HL-60 (cell line): ENCODE results near the gene STX10.

ENCODE experiments used
- DNase-seq, 2 experiments: peaks; one replicate each; pipeline ENCODE4 v3.0.0-alpha.2; 2010 to 2020; ENCODE audit warnings: low read depth in 1 of 2, low spot score in 1 of 2
- H3K27ac ChIP-seq: fragments of 250-450 bp; sonication (Bioruptor Pico); replicated peaks from 2 replicates; pipeline ENCODE4 v1.5.1; 2020; ENCODE audit warnings: mild to moderate bottlenecking, moderate library complexity
- H3K27me3 ChIP-seq: fragments of 250-450 bp; sonication (Bioruptor Pico); 2 replicates; pipeline ENCODE4 v1.5.1; 2021; ENCODE audit warnings: mild to moderate bottlenecking, moderate library complexity; ENCODE audit not compliant: insufficient read depth, poor library complexity, severe bottlenecking
- H3K4me3 ChIP-seq: replicated peaks from 2 replicates; pipeline ENCODE4 v1.5.1; 2011; ENCODE audit warnings: mild to moderate bottlenecking, control low read depth, low read length; ENCODE audit not compliant: insufficient read depth
- CTCF ChIP-seq: IDR thresholded peaks from one replicate; pipeline ENCODE4 v1.5.1; 2011; ENCODE audit warnings: low read length, control low read depth, inconsistent platforms; ENCODE audit not compliant: insufficient read depth
- GABPA ChIP-seq: IDR thresholded peaks from 2 replicates; pipeline ENCODE4 v1.6.1; 2012; ENCODE audit warnings: low read depth
- POLR2AphosphoS5 ChIP-seq: IDR thresholded peaks from 2 replicates; pipeline ENCODE4 v1.6.1; 2012; ENCODE audit warnings: low read depth
- REST ChIP-seq: IDR thresholded peaks from 2 replicates; pipeline ENCODE4 v1.6.1; 2012; ENCODE audit warnings: low read depth; ENCODE audit not compliant: insufficient replicate concordance
- SPI1 ChIP-seq: IDR thresholded peaks from 2 replicates; pipeline ENCODE4 v1.6.1; 2012; ENCODE audit warnings: low read depth, mild to moderate bottlenecking, borderline replicate concordance

Gene STX10

GRCh38 chr19:13137290-13137794 lies 12.8 kb downstream of the STX10 start:
- DNase-seq: no peak
- Histone ChIP-seq H3K27ac (no peak overlapping the region), H3K4me3 (no peak overlapping the region), H3K27me3 (no peaks in the 10 kb centered on the region)
- TF ChIP-seq SPI1 (no peak), CTCF (no peak), POLR2AphosphoS5 (no peak), GABPA (no peak), REST (no peak)

- Histone ChIP-seq H3K27ac (no peak overlapping the region), H3K4me3 (no peak overlapping the region), H3K27me3 (no peaks in the 10 kb centered on the region)
- no peak for DNase-seq
- no peak for TF ChIP-seq CTCF
- TF ChIP-seq SPI1: no peak
- TF ChIP-seq POLR2AphosphoS5: no peak
- TF ChIP-seq GABPA: no peak
- TF ChIP-seq REST: no peak
These were observed 14.8 kb downstream of the STX10 start for GRCh38 chr19:13135068-13136062.

GRCh38 chr19:13134626-13135025 lies 15.5 kb downstream of the STX10 start:
- no peaks in the 10 kb centered on the region for H3K27me3 ChIP-seq
- no peak overlapping the region for H3K27ac ChIP-seq
- no peak for DNase-seq
- TF ChIP-seq GABPA: no peak
- TF ChIP-seq REST: no peak
- TF ChIP-seq POLR2AphosphoS5: no peak
- TF ChIP-seq CTCF: no peak
- no peak for TF ChIP-seq SPI1
- no peak overlapping the region for H3K4me3 ChIP-seq
